ENCODE results near the gene ECT2L.
A peak's percentile ranks its signal among the peaks of the same experiment; 100 is the strongest.

ECT2L gene

DNA sequence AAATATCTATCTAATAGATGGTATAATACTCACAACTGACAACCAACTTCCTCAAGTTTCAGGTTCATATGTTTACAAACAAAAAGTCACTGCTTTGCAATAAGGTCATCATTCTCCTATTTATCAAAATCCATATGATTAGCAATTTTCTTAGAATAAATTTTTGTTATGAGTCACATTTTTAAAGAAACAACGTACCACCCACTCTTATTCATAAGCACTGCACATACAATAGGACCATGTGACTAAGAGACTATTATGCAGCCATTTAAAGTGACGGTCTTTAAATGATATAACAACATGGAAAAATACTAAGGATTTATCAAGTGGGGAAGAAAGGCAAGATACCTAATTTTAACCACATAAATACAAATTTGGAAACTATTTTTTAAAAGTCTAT lies 152.1 kb downstream of the ECT2L start:
- DNase-seq, result no peak

DNA sequence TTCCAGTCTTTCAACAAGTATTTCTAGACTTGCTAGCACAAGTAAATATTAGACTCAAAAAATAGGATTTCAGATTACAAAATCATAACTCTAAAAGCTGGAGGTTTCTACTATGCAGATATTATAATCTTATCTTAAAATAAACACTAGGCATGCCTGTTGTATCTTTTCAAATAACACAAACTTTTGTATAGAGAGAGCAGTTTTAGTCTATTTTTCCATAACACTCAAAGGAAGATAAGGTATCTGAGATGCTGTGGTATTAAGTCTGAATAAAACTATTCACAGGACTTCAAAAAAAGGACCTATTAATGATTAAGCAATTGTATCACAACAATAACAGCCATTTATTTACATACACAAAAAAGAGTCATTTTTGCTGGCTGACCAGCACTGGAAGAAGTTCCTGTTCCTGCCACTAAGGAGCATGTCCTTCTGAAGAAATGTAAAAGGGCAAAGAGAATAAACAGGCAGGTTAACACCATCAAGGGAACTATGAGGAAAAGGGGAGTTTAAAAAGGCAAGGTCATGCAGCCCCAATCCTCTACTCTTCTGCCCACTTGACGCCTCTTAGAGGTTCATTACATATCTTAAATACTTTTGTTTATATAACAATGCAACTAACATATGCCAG lies 152.8 kb downstream of the ECT2L start:
- no peak for DNase-seq

GRCh38 chr6:138953451-138953850 lies 157.6 kb downstream of the ECT2L start:
- DNase-seq, result peak in 1 of 2 experiments; percentile 6
